ENCODE measurements around the gene HIPK3.

DNA sequence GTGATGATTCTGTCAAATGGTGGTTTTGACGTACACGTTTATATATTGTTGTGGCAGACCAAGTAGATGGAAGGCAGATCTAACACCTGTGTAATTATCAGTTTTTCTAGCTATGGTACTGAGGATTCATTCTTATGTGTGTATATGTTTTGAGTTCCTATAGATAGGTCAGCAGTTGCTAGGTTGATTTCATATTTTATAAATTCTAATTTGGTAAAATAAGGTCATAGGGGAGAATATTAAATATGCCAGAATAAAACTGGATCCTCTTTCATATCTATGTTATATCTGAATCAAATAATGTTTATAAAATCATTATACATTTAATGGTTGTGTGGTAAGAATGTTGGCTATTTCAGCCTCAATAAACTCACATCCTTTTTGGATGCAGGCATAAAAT lies 27.6 kb downstream of the HIPK3 start:
- TF ChIP-seq, protein P1, sequence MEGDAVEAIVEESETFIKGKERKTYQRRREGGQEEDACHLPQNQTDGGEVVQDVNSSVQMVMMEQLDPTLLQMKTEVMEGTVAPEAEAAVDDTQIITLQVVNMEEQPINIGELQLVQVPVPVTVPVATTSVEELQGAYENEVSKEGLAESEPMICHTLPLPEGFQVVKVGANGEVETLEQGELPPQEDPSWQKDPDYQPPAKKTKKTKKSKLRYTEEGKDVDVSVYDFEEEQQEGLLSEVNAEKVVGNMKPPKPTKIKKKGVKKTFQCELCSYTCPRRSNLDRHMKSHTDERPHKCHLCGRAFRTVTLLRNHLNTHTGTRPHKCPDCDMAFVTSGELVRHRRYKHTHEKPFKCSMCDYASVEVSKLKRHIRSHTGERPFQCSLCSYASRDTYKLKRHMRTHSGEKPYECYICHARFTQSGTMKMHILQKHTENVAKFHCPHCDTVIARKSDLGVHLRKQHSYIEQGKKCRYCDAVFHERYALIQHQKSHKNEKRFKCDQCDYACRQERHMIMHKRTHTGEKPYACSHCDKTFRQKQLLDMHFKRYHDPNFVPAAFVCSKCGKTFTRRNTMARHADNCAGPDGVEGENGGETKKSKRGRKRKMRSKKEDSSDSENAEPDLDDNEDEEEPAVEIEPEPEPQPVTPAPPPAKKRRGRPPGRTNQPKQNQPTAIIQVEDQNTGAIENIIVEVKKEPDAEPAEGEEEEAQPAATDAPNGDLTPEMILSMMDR (IDR thresholded peaks at IDR 0.05 in 2 of 3, conservative IDR thresholded peaks at IDR 0.05 in 1 of 3; ENCODE audit: control insufficient read depth in 2 of 3, extremely low read depth in 1 of 3, insufficient read depth in 1 of 3, low read depth in 3 of 3, low read length in 3 of 3) = no peak
- TF ChIP-seq, protein P2, sequence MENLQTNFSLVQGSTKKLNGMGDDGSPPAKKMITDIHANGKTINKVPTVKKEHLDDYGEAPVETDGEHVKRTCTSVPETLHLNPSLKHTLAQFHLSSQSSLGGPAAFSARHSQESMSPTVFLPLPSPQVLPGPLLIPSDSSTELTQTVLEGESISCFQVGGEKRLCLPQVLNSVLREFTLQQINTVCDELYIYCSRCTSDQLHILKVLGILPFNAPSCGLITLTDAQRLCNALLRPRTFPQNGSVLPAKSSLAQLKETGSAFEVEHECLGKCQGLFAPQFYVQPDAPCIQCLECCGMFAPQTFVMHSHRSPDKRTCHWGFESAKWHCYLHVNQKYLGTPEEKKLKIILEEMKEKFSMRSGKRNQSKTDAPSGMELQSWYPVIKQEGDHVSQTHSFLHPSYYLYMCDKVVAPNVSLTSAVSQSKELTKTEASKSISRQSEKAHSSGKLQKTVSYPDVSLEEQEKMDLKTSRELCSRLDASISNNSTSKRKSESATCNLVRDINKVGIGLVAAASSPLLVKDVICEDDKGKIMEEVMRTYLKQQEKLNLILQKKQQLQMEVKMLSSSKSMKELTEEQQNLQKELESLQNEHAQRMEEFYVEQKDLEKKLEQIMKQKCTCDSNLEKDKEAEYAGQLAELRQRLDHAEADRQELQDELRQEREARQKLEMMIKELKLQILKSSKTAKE (IDR thresholded peaks at IDR 0.05; ENCODE audit: low read depth, poor library complexity, severe bottlenecking) = no peak
- no peak for TF ChIP-seq CREM (IDR thresholded peaks at IDR 0.05; ENCODE audit: low read depth)
- no peak for TF ChIP-seq POLR2A (IDR thresholded peaks at IDR 0.05; ENCODE audit: low read depth, low read length)
